Calu3 (cell line): ENCODE data around the gene TBC1D14. TPM values are rescaled to one million over a fixed set of nuclear protein-coding genes. Genes with fewer than 3 reads are reported as not detected.

Experiments
- Bru-seq: library from RNA; stranded (reverse); fragments of 400-500 nt; gene quantifications from one replicate; lab custom pipeline; 2021; lab: Mats Ljungman, UMichigan
- BruChase-seq, 2 experiments: library from RNA; stranded (reverse); fragments of 400-500 nt; gene quantifications; one replicate each; lab custom pipeline; 2021; lab: Mats Ljungman, UMichigan
- BruUV-seq: library from RNA; stranded (reverse); fragments of 400-500 nt; replicated peaks from 2 replicates; lab custom pipeline; 2021; lab: Mats Ljungman, UMichigan
- CTCF ChIA-PET: fragments of 300-600 bp; sonication (Branson Sonifier 250); formaldehyde crosslinking; loops from one replicate; lab custom pipeline; 2022; ENCODE audit warnings: antibody characterized with exemption; lab: Charles Lee
- DNase-seq: peaks from one replicate; pipeline ENCODE4 v3.0.0; 2022
- H3K27ac Mint-ChIP-seq: one replicate; pipeline ENCODE4 v1.8.0; 2022; ENCODE audit warnings: mixed read lengths; ENCODE audit not compliant: unreplicated experiment
- H3K27me3 Mint-ChIP-seq: one replicate; pipeline ENCODE4 v1.8.0; 2022; ENCODE audit warnings: mixed read lengths; ENCODE audit not compliant: unreplicated experiment
- H3K36me3 Mint-ChIP-seq: one replicate; pipeline ENCODE4 v1.8.0; 2022; ENCODE audit warnings: mild to moderate bottlenecking, moderate library complexity, mixed read lengths; ENCODE audit not compliant: insufficient read depth, unreplicated experiment
- H3K4me1 Mint-ChIP-seq: one replicate; pipeline ENCODE4 v1.8.0; 2022; ENCODE audit warnings: mild to moderate bottlenecking, low read depth, mixed read lengths; ENCODE audit not compliant: unreplicated experiment
- H3K4me3 Mint-ChIP-seq: one replicate; pipeline ENCODE4 v1.8.0; 2022; ENCODE audit warnings: mild to moderate bottlenecking, low read depth, moderate library complexity, mixed read lengths; ENCODE audit not compliant: unreplicated experiment
- H3K9me3 Mint-ChIP-seq: one replicate; pipeline ENCODE4 v1.8.0; 2022; ENCODE audit warnings: low read depth, mixed read lengths; ENCODE audit not compliant: unreplicated experiment
- CTCF ChIP-seq: fragments of 200-600 bp; IDR thresholded peaks from one replicate; pipeline ENCODE4 v1.8.0; 2022; ENCODE audit warnings: antibody characterized with exemption; ENCODE audit not compliant: unreplicated experiment
- intact Hi-C: fragments of 100-400 bp; cut with micrococcal nuclease; formaldehyde crosslinking; loops from one replicate; pipeline ENCODE4 v1.10.0; 2022; ENCODE audit not compliant: unreplicated experiment
- long read RNA-seq: library from polyadenylated mRNA; stranded (forward); transcript quantifications from one replicate; pipeline ENCODE4 v2.0.0, GENCODE V29; 2022
- total RNA-seq: library from RNA; stranded (reverse); gene quantifications from 2 replicates; pipeline ENCODE4 v1.2.3, GENCODE V29; 2022

TBC1D14 gene, protein sequence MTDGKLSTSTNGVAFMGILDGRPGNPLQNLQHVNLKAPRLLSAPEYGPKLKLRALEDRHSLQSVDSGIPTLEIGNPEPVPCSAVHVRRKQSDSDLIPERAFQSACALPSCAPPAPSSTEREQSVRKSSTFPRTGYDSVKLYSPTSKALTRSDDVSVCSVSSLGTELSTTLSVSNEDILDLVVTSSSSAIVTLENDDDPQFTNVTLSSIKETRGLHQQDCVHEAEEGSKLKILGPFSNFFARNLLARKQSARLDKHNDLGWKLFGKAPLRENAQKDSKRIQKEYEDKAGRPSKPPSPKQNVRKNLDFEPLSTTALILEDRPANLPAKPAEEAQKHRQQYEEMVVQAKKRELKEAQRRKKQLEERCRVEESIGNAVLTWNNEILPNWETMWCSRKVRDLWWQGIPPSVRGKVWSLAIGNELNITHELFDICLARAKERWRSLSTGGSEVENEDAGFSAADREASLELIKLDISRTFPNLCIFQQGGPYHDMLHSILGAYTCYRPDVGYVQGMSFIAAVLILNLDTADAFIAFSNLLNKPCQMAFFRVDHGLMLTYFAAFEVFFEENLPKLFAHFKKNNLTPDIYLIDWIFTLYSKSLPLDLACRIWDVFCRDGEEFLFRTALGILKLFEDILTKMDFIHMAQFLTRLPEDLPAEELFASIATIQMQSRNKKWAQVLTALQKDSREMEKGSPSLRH
- total RNA-seq (26.1 and 26.4 TPM in 2 replicates), Bru-seq, nascent RNA (percentile 60 among the genes with signal in this experiment), BruChase-seq, experiment 1, labeled RNA remaining after a 6-hour chase (percentile 62 among the genes with signal in this experiment), BruChase-seq, experiment 2, labeled RNA remaining after a 2-hour chase (percentile 56 among the genes with signal in this experiment)
- long read RNA-seq, full-length matches to known transcripts = 4 of 15 reads
- long read RNA-seq, partial matches to known transcripts = 7 of 15 reads
- long read RNA-seq, other reads (novel, unspliced or antisense) = 4 of 15 reads

DNA sequence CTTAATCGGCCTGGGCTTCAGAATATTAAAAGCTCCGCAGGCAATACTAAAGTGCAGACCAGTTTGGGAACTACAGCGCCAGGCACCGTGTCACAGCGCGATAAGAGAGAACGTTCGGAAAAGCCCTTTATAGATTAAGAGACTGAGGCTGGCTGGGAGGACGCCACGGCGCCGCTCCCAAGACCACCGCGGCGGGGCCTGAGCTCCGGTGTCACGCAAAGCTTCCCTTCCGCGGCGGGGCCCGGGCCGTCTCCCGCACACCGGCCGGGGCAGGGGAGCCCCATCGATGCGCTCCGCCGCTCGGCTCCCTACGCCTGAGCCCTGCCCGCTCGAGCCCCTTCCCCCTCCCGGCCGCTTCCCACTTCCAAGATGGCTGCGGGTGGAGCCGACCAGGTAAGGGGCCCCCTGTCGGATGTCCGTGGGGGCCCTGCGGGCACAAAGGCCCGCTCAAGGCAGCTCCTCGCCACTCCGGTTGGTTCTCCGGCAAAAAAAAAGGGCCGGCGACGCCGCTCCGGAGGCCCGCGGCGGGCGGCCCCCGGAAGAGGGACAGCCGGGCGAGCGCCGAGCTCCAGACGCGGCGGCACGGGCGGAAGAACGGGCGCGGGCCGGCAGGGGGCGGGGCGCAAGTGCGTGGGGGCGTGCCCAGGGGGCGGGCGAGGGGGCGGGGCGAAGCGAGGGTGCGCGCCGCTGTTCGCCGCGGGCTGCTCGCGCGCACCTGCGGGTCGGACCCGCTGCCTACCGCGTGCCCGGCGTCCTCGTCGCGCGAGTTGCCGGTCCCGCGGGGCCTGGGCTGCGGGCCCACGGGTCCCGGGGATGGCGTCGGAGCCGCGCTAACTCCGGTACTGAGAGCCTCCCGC is at the start of gene TBC1D14:
TSS of gene TBC1D14 (plus strand) at position 714 of the 857 bp plus-strand sequence. CDS start 13,564 bp downstream, outside the sequence.
- Mint-ChIP-seq H3K9me3 (no peaks in the 10 kb centered on the region), H3K27me3 (no peaks in the 10 kb centered on the region), H3K4me3 (peak within 1 kb of the TSS; percentile 94), H3K4me1 (peaks cover 17% of the 10 kb centered on the region), H3K36me3 (peaks cover 38% of the 10 kb centered on the region), H3K27ac (peak within 1 kb of the TSS; percentile 75)
- TF ChIP-seq CTCF = no peak
- BruUV-seq = no TSS peak
- CTCF ChIA-PET = interaction anchor here (0.6 to 1.0 kb wide), 2 partner anchors 75 to 172 kb away, joined by 4 read pairs; no protein-coding TSS in a partner anchor
- intact Hi-C loops = loop anchor here (5.0 kb wide), 2 partner anchors 78 to 173 kb away; no protein-coding TSS in a partner anchor
- peak; percentile 83 for DNase-seq

- Mint-ChIP-seq H3K27me3 (no peaks in the 10 kb centered on the region), H3K27ac (no peak overlapping the region), H3K9me3 (no peaks in the 10 kb centered on the region), H3K36me3 (peaks cover 24% of the 10 kb centered on the region), H3K4me1 (no peaks in the 10 kb centered on the region), H3K4me3 (no peak overlapping the region)
- no TSS peak for BruUV-seq
- CTCF ChIA-PET = no interaction called here
- no peak for DNase-seq
- intact Hi-C loops = no loop called here
- no peak for TF ChIP-seq CTCF
Observed at GRCh38 chr4:6868386-6868785, 41.2 kb upstream of the TBC1D14 start.

- no peaks in the 10 kb centered on the region for H3K4me1 Mint-ChIP-seq
- no peak for TF ChIP-seq CTCF
- CTCF ChIA-PET = no interaction called here
- intact Hi-C loops = no loop called here
- H3K27me3 Mint-ChIP-seq = no peaks in the 10 kb centered on the region
- H3K36me3 Mint-ChIP-seq = peaks cover 18% of the 10 kb centered on the region
- no peak for DNase-seq
- H3K9me3 Mint-ChIP-seq = no peaks in the 10 kb centered on the region
- no peak overlapping the region for H3K4me3 Mint-ChIP-seq
- H3K27ac Mint-ChIP-seq = no peak overlapping the region
- BruUV-seq = no TSS peak
Observed at GRCh38 chr4:6869944-6870343, 39.7 kb upstream of the TBC1D14 start.
